Caco-2 (cell line): ENCODE results near the gene CNTNAP5. TPM values are rescaled to one million over a fixed set of nuclear protein-coding genes. Genes with fewer than 3 reads are reported as not detected.

Experiments used
- BruUV-seq: library from RNA; stranded (reverse); fragments of 400-500 nt; replicated peaks from 2 replicates; lab custom pipeline; 2021; lab: Mats Ljungman, UMichigan
- CTCF ChIA-PET: fragments of 300-600 bp; sonication (Branson Sonifier 250); formaldehyde crosslinking; loops from one replicate; lab custom pipeline; 2022; ENCODE audit warnings: antibody characterized with exemption; lab: Charles Lee
- POLR2A ChIA-PET: fragments of 300-600 bp; sonication (Branson Sonifier 250); formaldehyde crosslinking; loops from one replicate; lab custom pipeline; 2022; ENCODE audit warnings: antibody characterized with exemption; lab: Charles Lee
- DNase-seq, 2 experiments: peaks; one replicate each; pipeline versions ENCODE4 v3.0.0 to v3.0.0-alpha.2; 2020 to 2022
- H3K27me3 ChIP-seq: replicated peaks from 2 replicates; pipeline ENCODE4 v1.6.0; 2011; ENCODE audit warnings: low read length; ENCODE audit not compliant: control insufficient read depth, insufficient read depth
- H3K36me3 ChIP-seq: 2 replicates; pipeline ENCODE4 v1.5.1; 2011; ENCODE audit warnings: low read length; ENCODE audit not compliant: control insufficient read depth, insufficient read depth
- H3K4me1 ChIP-seq: fragments of 250-450 bp; sonication (Bioruptor Pico); 2 replicates; pipeline ENCODE4 v1.5.1; 2020; ENCODE audit warnings: mild to moderate bottlenecking
- H3K4me3 ChIP-seq: 2 replicates; pipeline ENCODE4 v1.5.1; 2011; ENCODE audit warnings: low read depth, mild to moderate bottlenecking, control low read depth, low read length
- H3K9me3 ChIP-seq: fragments of 250-450 bp; sonication (Bioruptor Pico); 2 replicates; pipeline ENCODE4 v1.5.1; 2020; ENCODE audit warnings: mild to moderate bottlenecking, moderate library complexity
- H3K27ac Mint-ChIP-seq: one replicate; pipeline ENCODE4 v1.8.0; 2022; ENCODE audit warnings: mixed read lengths; ENCODE audit not compliant: unreplicated experiment
- H3K27me3 Mint-ChIP-seq: one replicate; pipeline ENCODE4 v1.8.0; 2022; ENCODE audit warnings: mixed read lengths; ENCODE audit not compliant: insufficient read depth, unreplicated experiment
- H3K36me3 Mint-ChIP-seq: one replicate; pipeline ENCODE4 v1.8.0; 2022; ENCODE audit warnings: mild to moderate bottlenecking, mixed read lengths; ENCODE audit not compliant: insufficient read depth, unreplicated experiment
- H3K4me1 Mint-ChIP-seq: one replicate; pipeline ENCODE4 v1.8.0; 2022; ENCODE audit warnings: low read depth, mixed read lengths; ENCODE audit not compliant: unreplicated experiment
- H3K4me3 Mint-ChIP-seq: one replicate; pipeline ENCODE4 v1.8.0; 2022; ENCODE audit warnings: mild to moderate bottlenecking, moderate library complexity, mixed read lengths; ENCODE audit not compliant: unreplicated experiment
- H3K9me3 Mint-ChIP-seq: one replicate; pipeline ENCODE4 v1.8.0; 2022; ENCODE audit warnings: mixed read lengths; ENCODE audit not compliant: unreplicated experiment
- CTCF ChIP-seq, 2 experiments: fragments of 200-600 bp in 1 of 2; IDR thresholded peaks; 1 replicate in 1 of 2; 2 replicates in 1 of 2; pipeline versions ENCODE4 v1.5.1 to v1.8.0; 2011 to 2022; ENCODE audit warnings: antibody characterized with exemption in 1 of 2, control low read depth in 1 of 2, inconsistent platforms in 1 of 2, low read depth in 1 of 2, low read length in 1 of 2, mild to moderate bottlenecking in 1 of 2, moderate library complexity in 1 of 2; ENCODE audit not compliant: insufficient read depth in 1 of 2, severe bottlenecking in 1 of 2, unreplicated experiment in 1 of 2
- intact Hi-C: fragments of 100-400 bp; cut with micrococcal nuclease; formaldehyde crosslinking; loops from one replicate; pipeline ENCODE4 v1.10.0; 2022; ENCODE audit not compliant: unreplicated experiment
- total RNA-seq: library from RNA; stranded (reverse); gene quantifications from 2 replicates; pipeline ENCODE4 v1.2.3, GENCODE V29; 2022

The CNTNAP5 gene
- total RNA-seq, 1 experiment from 2014 or later = 0.14 TPM

GRCh38 chr2:124647663-124648062 is 622.6 kb downstream of the CNTNAP5 start:
- CTCF ChIA-PET = no interaction called here

GRCh38 chr2:124649001-124649400 is 623.9 kb downstream of the CNTNAP5 start:
- no TSS peak for BruUV-seq
- no peaks in the 10 kb centered on the region for H3K9me3 ChIP-seq
- no peaks in the 10 kb centered on the region for H3K36me3 Mint-ChIP-seq
- no peaks in the 10 kb centered on the region for H3K36me3 ChIP-seq
- no peaks in the 10 kb centered on the region for H3K27me3 ChIP-seq
- no peak for TF ChIP-seq CTCF (IDR thresholded peaks at IDR 0.05; ENCODE audit: insufficient read depth in 1 of 2, low read depth in 1 of 2, low read length in 1 of 2, severe bottlenecking in 1 of 2, unreplicated experiment in 1 of 2)
- H3K27ac Mint-ChIP-seq = no peak overlapping the region
- no peak overlapping the region for H3K4me3 Mint-ChIP-seq
- POLR2A ChIA-PET = no interaction called here
- CTCF ChIA-PET = no interaction called here
- intact Hi-C loops = no loop called here
- no peaks in the 10 kb centered on the region for H3K9me3 Mint-ChIP-seq
- H3K4me1 ChIP-seq = no peaks in the 10 kb centered on the region
- no peak for DNase-seq
- H3K4me3 ChIP-seq = no peak overlapping the region
- no peaks in the 10 kb centered on the region for H3K4me1 Mint-ChIP-seq
- peaks cover 15% of the 10 kb centered on the region for H3K27me3 Mint-ChIP-seq

More at GRCh38 chr2:124647663-124648062, 622.6 kb downstream of the CNTNAP5 start:
- Mint-ChIP-seq H3K4me1 (no peaks in the 10 kb centered on the region), H3K36me3 (no peaks in the 10 kb centered on the region), H3K4me3 (no peak overlapping the region), H3K27ac (no peak overlapping the region), H3K9me3 (no peaks in the 10 kb centered on the region), H3K27me3 (peaks cover 15% of the 10 kb centered on the region)
- TF ChIP-seq CTCF (IDR thresholded peaks at IDR 0.05; ENCODE audit: insufficient read depth in 1 of 2, low read depth in 1 of 2, low read length in 1 of 2, severe bottlenecking in 1 of 2, unreplicated experiment in 1 of 2) = no peak
- H3K4me1 ChIP-seq = no peaks in the 10 kb centered on the region
- no peaks in the 10 kb centered on the region for H3K36me3 ChIP-seq
- H3K27me3 ChIP-seq = no peaks in the 10 kb centered on the region
- POLR2A ChIA-PET = no interaction called here
- BruUV-seq = no TSS peak
- H3K4me3 ChIP-seq = no peak overlapping the region
- intact Hi-C loops = no loop called here
- no peaks in the 10 kb centered on the region for H3K9me3 ChIP-seq
- DNase-seq = no peak

GRCh38 chr2:124652099-124652498 is 627.0 kb downstream of the CNTNAP5 start:
- Mint-ChIP-seq H3K36me3 (no peaks in the 10 kb centered on the region), H3K27me3 (peaks cover 13% of the 10 kb centered on the region), H3K27ac (no peak overlapping the region), H3K4me3 (no peak overlapping the region), H3K9me3 (no peaks in the 10 kb centered on the region), H3K4me1 (no peaks in the 10 kb centered on the region)
- DNase-seq = no peak
- TF ChIP-seq CTCF (IDR thresholded peaks at IDR 0.05; ENCODE audit: insufficient read depth in 1 of 2, low read depth in 1 of 2, low read length in 1 of 2, severe bottlenecking in 1 of 2, unreplicated experiment in 1 of 2) = no peak
- CTCF ChIA-PET = no interaction called here
- intact Hi-C loops = no loop called here
- no peaks in the 10 kb centered on the region for H3K4me1 ChIP-seq
- no peak overlapping the region for H3K4me3 ChIP-seq
- H3K9me3 ChIP-seq = no peaks in the 10 kb centered on the region
- no TSS peak for BruUV-seq
- POLR2A ChIA-PET = no interaction called here
- no peaks in the 10 kb centered on the region for H3K36me3 ChIP-seq
- H3K27me3 ChIP-seq = no peaks in the 10 kb centered on the region
